ENCODE data around the gene PLOD1. TPM values are rescaled to one million over a fixed set of nuclear protein-coding genes. Genes with fewer than 3 reads are reported as not detected.
A peak's percentile ranks its signal among the peaks of the same experiment; 100 is the strongest.
"Not testable (repeated sequence)": the region's sequence is repeated elsewhere in the genome, so short reads cannot be mapped to it uniquely, and the experiment has no call there.

PLOD1 gene
- polyA plus RNA-seq, 4 donors: 26.7 to 74.4 (median 43.2) TPM

DNA sequence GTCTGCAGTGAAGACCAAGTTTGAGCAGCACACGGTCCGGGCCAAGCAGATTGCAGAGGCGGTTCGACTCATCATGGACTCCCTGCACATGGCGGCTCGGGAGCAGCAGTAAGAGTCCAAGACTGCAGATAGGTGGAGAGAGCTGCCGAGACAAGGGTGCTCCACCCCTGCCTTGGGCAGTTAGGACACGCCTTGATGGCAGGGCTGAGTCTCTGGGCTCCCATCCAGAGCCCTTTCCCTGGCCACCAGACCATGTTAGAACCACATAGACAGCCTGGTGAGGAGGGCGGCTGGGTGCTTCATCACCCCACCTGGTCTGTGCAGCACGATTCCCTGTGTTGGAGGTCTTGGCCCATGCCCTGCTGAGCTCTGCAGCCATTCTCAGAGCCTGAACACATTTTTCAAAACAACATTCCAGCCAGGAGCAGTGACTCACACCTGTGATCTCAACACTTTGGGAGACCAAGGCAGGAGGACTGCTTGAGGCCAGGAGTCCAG lies 67.5 kb downstream of the PLOD1 start:
- H3K27me3 ChIP-seq (ENCODE audit: control insufficient read depth in 3 of 3, insufficient read depth in 3 of 3, low read length in 3 of 3): no peaks in the 10 kb centered on the region
- H3K4me1 ChIP-seq (ENCODE audit: control insufficient read depth in 3 of 3, insufficient read depth in 2 of 3, low read depth in 1 of 3, low read length in 2 of 3): peaks cover 0 to 10% (median 2%) of the 10 kb centered on the region in 3 donors
- H3K4me3 ChIP-seq (ENCODE audit: low read depth in 1 of 3, low read length in 3 of 3): no peak overlapping the region
- FAIRE-seq (no peak), DNase-seq (peak in 1 of 2 donors; percentile 66)
- peaks cover 36 to 92% (median 46%) of the 10 kb centered on the region in 3 donors for H3K36me3 ChIP-seq (ENCODE audit: control insufficient read depth in 3 of 3, insufficient read depth in 2 of 3, low read depth in 1 of 3, low read length in 3 of 3)
- WGBS, 3 donors: 77 to 90% (median 85%) methylated on average over 10 of the region's 10 CpGs
- H3K9me3 ChIP-seq (ENCODE audit: control insufficient read depth in 2 of 2, insufficient read depth in 1 of 2, low read depth in 1 of 2, low read length in 1 of 2): no peaks in the 10 kb centered on the region
- H3K27ac ChIP-seq (ENCODE audit: low read depth in 1 of 3, low read length in 2 of 3): peak overlapping the region in 1 of 3 donors; percentile 68

DNA sequence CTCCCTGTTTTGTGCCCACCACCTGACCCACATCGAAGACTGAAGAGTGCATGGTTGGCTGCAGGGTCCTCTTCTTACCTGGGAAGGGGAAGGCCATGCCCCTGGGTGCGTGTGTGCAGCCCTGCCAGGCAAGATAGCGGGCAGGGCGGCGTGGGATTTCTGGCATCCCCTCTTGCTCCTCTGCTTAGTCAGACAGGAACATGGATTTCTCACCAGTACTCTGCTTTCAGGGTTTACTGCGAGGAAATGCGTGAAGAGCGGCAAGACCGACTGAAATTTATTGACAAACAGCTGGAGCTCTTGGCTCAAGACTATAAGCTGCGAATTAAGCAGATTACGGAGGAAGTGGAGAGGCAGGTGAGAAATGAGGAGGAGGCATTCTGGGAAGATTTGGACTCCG lies 69.2 kb downstream of the PLOD1 start:
- 92 to 95% (median 94%) methylated on average over 12 of the region's 12 CpGs for WGBS, 3 donors
- H3K27ac ChIP-seq (ENCODE audit: low read depth in 1 of 3, low read length in 2 of 3): peak overlapping the region in 2 of 3 donors; percentile 38 to 77
- no peak for FAIRE-seq
- no peak for DNase-seq
- H3K4me3 ChIP-seq (ENCODE audit: low read depth in 1 of 3, low read length in 3 of 3): no peak overlapping the region
- H3K9me3 ChIP-seq (ENCODE audit: control insufficient read depth in 2 of 2, insufficient read depth in 1 of 2, low read depth in 1 of 2, low read length in 1 of 2): no peaks in the 10 kb centered on the region
- H3K4me1 ChIP-seq (ENCODE audit: control insufficient read depth in 3 of 3, insufficient read depth in 2 of 3, low read depth in 1 of 3, low read length in 2 of 3): peaks cover 0 to 10% (median 2%) of the 10 kb centered on the region in 3 donors
- peaks cover 31 to 86% (median 42%) of the 10 kb centered on the region in 3 donors for H3K36me3 ChIP-seq (ENCODE audit: control insufficient read depth in 3 of 3, insufficient read depth in 2 of 3, low read depth in 1 of 3, low read length in 3 of 3)
- no peaks in the 10 kb centered on the region for H3K27me3 ChIP-seq (ENCODE audit: control insufficient read depth in 3 of 3, insufficient read depth in 3 of 3, low read length in 3 of 3)

DNA sequence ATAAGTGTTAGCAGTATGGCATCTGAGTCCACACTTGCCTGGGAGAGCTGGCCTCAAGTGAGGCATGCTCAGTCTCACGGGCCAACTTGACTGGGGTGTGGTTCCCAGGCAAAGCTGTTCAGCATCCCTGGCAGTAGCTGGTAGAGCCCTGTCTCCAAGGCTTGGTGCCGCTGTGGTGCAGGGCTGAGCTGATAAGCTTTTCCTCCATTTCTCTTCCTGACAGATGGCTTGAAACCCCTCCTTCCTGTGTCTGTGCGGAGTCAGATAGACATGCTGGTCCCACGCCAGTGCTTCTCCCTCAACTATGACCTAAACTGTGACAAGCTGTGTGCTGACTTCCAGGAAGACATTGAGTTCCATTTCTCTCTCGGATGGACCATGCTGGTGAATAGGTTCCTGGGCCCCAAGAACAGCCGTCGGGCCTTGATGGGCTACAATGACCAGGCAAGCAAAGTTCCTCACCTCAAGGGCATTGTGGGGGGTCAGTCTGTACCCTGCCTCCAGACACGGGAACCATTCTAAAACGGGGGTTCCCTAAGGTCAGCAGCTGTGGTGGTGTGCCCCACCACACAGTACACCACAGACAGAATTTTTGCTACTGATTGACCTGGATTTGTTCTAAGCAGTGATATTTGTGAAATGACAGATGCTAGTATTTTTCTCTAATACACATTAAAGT lies 71.1 kb downstream of the PLOD1 start:
- no peaks in the 10 kb centered on the region for H3K27me3 ChIP-seq (ENCODE audit: control insufficient read depth in 3 of 3, insufficient read depth in 3 of 3, low read length in 3 of 3)
- no peak for FAIRE-seq
- DNase-seq: no peak
- H3K9me3 ChIP-seq (ENCODE audit: control insufficient read depth in 2 of 2, insufficient read depth in 1 of 2, low read depth in 1 of 2, low read length in 1 of 2): no peaks in the 10 kb centered on the region
- whole genome bisulfite sequencing, 3 donors: 84 to 98% (median 91%) methylated on average over 9 of the region's 9 CpGs
- peaks cover 24 to 86% (median 42%) of the 10 kb centered on the region in 3 donors for H3K36me3 ChIP-seq (ENCODE audit: control insufficient read depth in 3 of 3, insufficient read depth in 2 of 3, low read depth in 1 of 3, low read length in 3 of 3)
- no peak overlapping the region for H3K4me3 ChIP-seq (ENCODE audit: low read depth in 1 of 3, low read length in 3 of 3)
- H3K4me1 ChIP-seq (ENCODE audit: control insufficient read depth in 3 of 3, insufficient read depth in 2 of 3, low read depth in 1 of 3, low read length in 2 of 3): peaks cover 0 to 10% (median 2%) of the 10 kb centered on the region in 3 donors
- H3K27ac ChIP-seq (ENCODE audit: low read depth in 1 of 3, low read length in 2 of 3): peak overlapping the region in 2 of 3 donors; percentile 35 to 89

GRCh38 chr1:12006167-12006921 lies 71.8 kb downstream of the PLOD1 start:
- Histone ChIP-seq H3K4me3 (ENCODE audit: low read depth in 1 of 3, low read length in 3 of 3) (no peak overlapping the region), H3K36me3 (ENCODE audit: control insufficient read depth in 3 of 3, insufficient read depth in 2 of 3, low read depth in 1 of 3, low read length in 3 of 3) (peaks cover 21 to 86% (median 43%) of the 10 kb centered on the region in 3 donors), H3K27me3 (ENCODE audit: control insufficient read depth in 3 of 3, insufficient read depth in 3 of 3, low read length in 3 of 3) (no peaks in the 10 kb centered on the region), H3K4me1 (ENCODE audit: control insufficient read depth in 3 of 3, insufficient read depth in 2 of 3, low read depth in 1 of 3, low read length in 2 of 3) (peaks cover 0 to 10% (median 2%) of the 10 kb centered on the region in 3 donors), H3K27ac (ENCODE audit: low read depth in 1 of 3, low read length in 2 of 3) (no peak overlapping the region), H3K9me3 (ENCODE audit: control insufficient read depth in 2 of 2, insufficient read depth in 1 of 2, low read depth in 1 of 2, low read length in 1 of 2) (no peaks in the 10 kb centered on the region)
- FAIRE-seq (no peak), DNase-seq (no peak)
- 86 to 92% (median 89%) methylated on average over 17 of the region's 17 CpGs for WGBS, 3 donors

DNA sequence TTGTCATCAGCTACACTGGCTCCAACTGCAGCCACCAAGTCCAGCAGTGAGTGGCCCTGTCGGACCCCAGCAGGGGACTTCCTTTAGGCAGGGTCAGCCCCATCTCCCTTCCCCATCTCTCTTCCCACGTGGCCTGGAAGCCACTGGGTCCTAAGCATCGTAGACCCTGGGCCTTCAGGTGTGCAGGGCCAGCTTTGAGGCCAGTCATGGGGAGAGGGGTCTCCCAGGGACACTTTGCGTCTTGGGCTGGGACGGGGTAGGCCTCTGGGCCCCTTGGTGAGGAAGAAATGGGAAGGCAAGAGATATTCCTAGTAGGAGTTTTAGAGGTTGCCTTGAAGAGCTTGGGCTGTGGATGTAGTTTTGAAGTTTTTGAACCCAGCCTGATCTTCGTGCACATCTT lies 72.7 kb downstream of the PLOD1 start:
- Histone ChIP-seq H3K4me1 (ENCODE audit: control insufficient read depth in 3 of 3, insufficient read depth in 2 of 3, low read depth in 1 of 3, low read length in 2 of 3) (peaks cover 0 to 10% (median 2%) of the 10 kb centered on the region in 3 donors), H3K27ac (ENCODE audit: low read depth in 1 of 3, low read length in 2 of 3) (no peak overlapping the region), H3K4me3 (ENCODE audit: low read depth in 1 of 3, low read length in 3 of 3) (no peak overlapping the region), H3K36me3 (ENCODE audit: control insufficient read depth in 3 of 3, insufficient read depth in 2 of 3, low read depth in 1 of 3, low read length in 3 of 3) (peaks cover 13 to 86% (median 48%) of the 10 kb centered on the region in 3 donors), H3K27me3 (ENCODE audit: control insufficient read depth in 3 of 3, insufficient read depth in 3 of 3, low read length in 3 of 3) (no peaks in the 10 kb centered on the region), H3K9me3 (ENCODE audit: control insufficient read depth in 2 of 2, insufficient read depth in 1 of 2, low read depth in 1 of 2, low read length in 1 of 2) (no peaks in the 10 kb centered on the region)
- WGBS, 3 donors: 96 to 100% (median 98%) methylated on average over 6 of the region's 6 CpGs
- DNase-seq: no peak
- no peak for FAIRE-seq

DNA sequence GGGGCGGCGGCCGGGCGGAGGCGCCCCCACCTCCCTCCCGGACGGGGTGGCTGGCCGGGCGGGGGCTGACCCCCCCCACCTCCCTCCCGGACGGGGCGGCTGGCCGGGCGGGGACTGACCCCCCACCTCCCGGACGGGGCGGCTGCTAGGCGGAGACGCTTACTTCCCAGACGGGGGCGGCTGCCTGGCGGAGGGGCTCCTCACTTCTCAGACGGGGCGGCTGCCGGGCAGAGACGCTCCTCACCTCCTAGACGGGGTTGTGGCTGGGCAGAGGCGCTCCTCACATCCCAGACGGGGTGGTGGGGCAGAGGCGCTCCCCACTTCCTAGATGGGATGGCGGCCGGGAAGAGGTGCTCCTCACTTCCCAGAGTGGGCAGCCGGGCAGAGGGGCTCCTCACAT lies 73.8 kb downstream of the PLOD1 start:
- Histone ChIP-seq H3K36me3 (ENCODE audit: control insufficient read depth in 3 of 3, insufficient read depth in 2 of 3, low read depth in 1 of 3, low read length in 3 of 3) (peaks cover 13 to 87% (median 49%) of the 10 kb centered on the region in 3 donors), H3K4me1 (ENCODE audit: control insufficient read depth in 3 of 3, insufficient read depth in 2 of 3, low read depth in 1 of 3, low read length in 2 of 3) (peaks cover 0 to 10% (median 2%) of the 10 kb centered on the region in 3 donors)
- WGBS, 3 donors: 85 to 96% (median 94%) methylated on average over 14 to 33 of the region's 33 CpGs
- not testable (repeated sequence) for H3K9me3 ChIP-seq (ENCODE audit: control insufficient read depth in 2 of 2, insufficient read depth in 1 of 2, low read depth in 1 of 2, low read length in 1 of 2); FAIRE-seq; DNase-seq; H3K27me3 ChIP-seq (ENCODE audit: control insufficient read depth in 3 of 3, insufficient read depth in 3 of 3, low read length in 3 of 3); H3K4me3 ChIP-seq (ENCODE audit: low read depth in 1 of 3, low read length in 3 of 3); H3K27ac ChIP-seq (ENCODE audit: low read depth in 1 of 3, low read length in 2 of 3)

GRCh38 chr1:12009318-12009947 lies 74.9 kb downstream of the PLOD1 start:
- FAIRE-seq (no peak), DNase-seq (peak; percentile 17 to 45)
- no peak overlapping the region for H3K4me3 ChIP-seq (ENCODE audit: low read depth in 1 of 3, low read length in 3 of 3)
- H3K9me3 ChIP-seq (ENCODE audit: control insufficient read depth in 2 of 2, insufficient read depth in 1 of 2, low read depth in 1 of 2, low read length in 1 of 2): no peaks in the 10 kb centered on the region
- H3K27ac ChIP-seq (ENCODE audit: low read depth in 1 of 3, low read length in 2 of 3): peak overlapping the region in 1 of 3 donors; percentile 68
- peaks cover 10 to 83% (median 48%) of the 10 kb centered on the region in 3 donors for H3K36me3 ChIP-seq (ENCODE audit: control insufficient read depth in 3 of 3, insufficient read depth in 2 of 3, low read depth in 1 of 3, low read length in 3 of 3)
- H3K27me3 ChIP-seq (ENCODE audit: control insufficient read depth in 3 of 3, insufficient read depth in 3 of 3, low read length in 3 of 3): no peaks in the 10 kb centered on the region
- peaks cover 0 to 3% (median 2%) of the 10 kb centered on the region in 3 donors for H3K4me1 ChIP-seq (ENCODE audit: control insufficient read depth in 3 of 3, insufficient read depth in 2 of 3, low read depth in 1 of 3, low read length in 2 of 3)
- 93 to 96% (median 94%) methylated on average over 9 of the region's 9 CpGs for WGBS, 3 donors

Data from small intestine (tissue), 7 donors.